Measurements from ENCODE around the gene VSNL1. TPM values are rescaled to one million over a fixed set of nuclear protein-coding genes. Genes with fewer than 3 reads are reported as not detected.

The VSNL1 gene
- total and polyA plus RNA-seq, 10 of the 15 experiments (the other 5 are each of a cell fraction or from before 2014, with no cell fraction given), result 0.04 to 0.30 (median 0.12) TPM; not detected in 4

- TF ChIP-seq, protein P1, sequence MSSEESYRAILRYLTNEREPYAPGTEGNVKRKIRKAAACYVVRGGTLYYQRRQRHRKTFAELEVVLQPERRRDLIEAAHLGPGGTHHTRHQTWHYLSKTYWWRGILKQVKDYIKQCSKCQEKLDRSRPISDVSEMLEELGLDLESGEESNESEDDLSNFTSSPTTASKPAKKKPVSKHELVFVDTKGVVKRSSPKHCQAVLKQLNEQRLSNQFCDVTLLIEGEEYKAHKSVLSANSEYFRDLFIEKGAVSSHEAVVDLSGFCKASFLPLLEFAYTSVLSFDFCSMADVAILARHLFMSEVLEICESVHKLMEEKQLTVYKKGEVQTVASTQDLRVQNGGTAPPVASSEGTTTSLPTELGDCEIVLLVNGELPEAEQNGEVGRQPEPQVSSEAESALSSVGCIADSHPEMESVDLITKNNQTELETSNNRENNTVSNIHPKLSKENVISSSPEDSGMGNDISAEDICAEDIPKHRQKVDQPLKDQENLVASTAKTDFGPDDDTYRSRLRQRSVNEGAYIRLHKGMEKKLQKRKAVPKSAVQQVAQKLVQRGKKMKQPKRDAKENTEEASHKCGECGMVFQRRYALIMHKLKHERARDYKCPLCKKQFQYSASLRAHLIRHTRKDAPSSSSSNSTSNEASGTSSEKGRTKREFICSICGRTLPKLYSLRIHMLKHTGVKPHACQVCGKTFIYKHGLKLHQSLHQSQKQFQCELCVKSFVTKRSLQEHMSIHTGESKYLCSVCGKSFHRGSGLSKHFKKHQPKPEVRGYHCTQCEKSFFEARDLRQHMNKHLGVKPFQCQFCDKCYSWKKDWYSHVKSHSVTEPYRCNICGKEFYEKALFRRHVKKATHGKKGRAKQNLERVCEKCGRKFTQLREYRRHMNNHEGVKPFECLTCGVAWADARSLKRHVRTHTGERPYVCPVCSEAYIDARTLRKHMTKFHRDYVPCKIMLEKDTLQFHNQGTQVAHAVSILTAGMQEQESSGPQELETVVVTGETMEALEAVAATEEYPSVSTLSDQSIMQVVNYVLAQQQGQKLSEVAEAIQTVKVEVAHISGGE (CRISPR knock-in tag; IDR thresholded peaks at IDR 0.05), result no peak
- TF ChIP-seq ZSCAN29 (IDR thresholded peaks at IDR 0.05), result no peak
- no peak for TF ChIP-seq POU2F2 (IDR thresholded peaks at IDR 0.05; ENCODE audit: borderline replicate concordance, low read depth, low read length)
- no peak for TF ChIP-seq SRF (IDR thresholded peaks at IDR 0.05; ENCODE audit: low read depth in 2 of 2, low read length in 2 of 2)
- TF ChIP-seq DPF2 (IDR thresholded peaks at IDR 0.05), result no peak
- TF ChIP-seq SIN3A (IDR thresholded peaks at IDR 0.05; ENCODE audit: low read depth, low read length), result no peak
- TF ChIP-seq KAT2A (conservative IDR thresholded peaks at IDR 0.05; ENCODE audit: control insufficient read depth, low read depth, low read length), result no peak
- TF ChIP-seq, protein P2, sequence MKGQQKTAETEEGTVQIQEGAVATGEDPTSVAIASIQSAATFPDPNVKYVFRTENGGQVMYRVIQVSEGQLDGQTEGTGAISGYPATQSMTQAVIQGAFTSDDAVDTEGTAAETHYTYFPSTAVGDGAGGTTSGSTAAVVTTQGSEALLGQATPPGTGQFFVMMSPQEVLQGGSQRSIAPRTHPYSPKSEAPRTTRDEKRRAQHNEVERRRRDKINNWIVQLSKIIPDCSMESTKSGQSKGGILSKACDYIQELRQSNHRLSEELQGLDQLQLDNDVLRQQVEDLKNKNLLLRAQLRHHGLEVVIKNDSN (IDR thresholded peaks at IDR 0.05; ENCODE audit: borderline replicate concordance, extremely low read length, insufficient read depth, low read depth, low read length), result no peak
- TF ChIP-seq MYC (IDR thresholded peaks at IDR 0.05; ENCODE audit: insufficient read depth, insufficient read length, insufficient replicate concordance, low read length, severe bottlenecking), result no peak
- no peak for TF ChIP-seq ZBED1 (IDR thresholded peaks at IDR 0.05; ENCODE audit: borderline replicate concordance)
- TF ChIP-seq RCOR1 (conservative IDR thresholded peaks at IDR 0.05; ENCODE audit: low read depth, low read length), result no peak
- TF ChIP-seq USF2 (IDR thresholded peaks at IDR 0.05; ENCODE audit: borderline replicate concordance, low read depth, low read length), result no peak
- TF ChIP-seq CBX3 (IDR thresholded peaks at IDR 0.05; ENCODE audit: borderline replicate concordance, low read depth), result no peak
- TF ChIP-seq BRCA1 (IDR thresholded peaks at IDR 0.05; ENCODE audit: low read depth, low read length), result no peak
- TF ChIP-seq MXI1 (IDR thresholded peaks at IDR 0.05; ENCODE audit: low read depth, low read length), result no peak
- TF ChIP-seq HDAC2 (IDR thresholded peaks at IDR 0.05), result no peak
- TF ChIP-seq RB1 (IDR thresholded peaks at IDR 0.05; ENCODE audit: borderline replicate concordance), result no peak
- TF ChIP-seq SMARCA5 (IDR thresholded peaks at IDR 0.05), result no peak
- no peak for TF ChIP-seq EGR1 (IDR thresholded peaks at IDR 0.05; ENCODE audit: borderline replicate concordance in 1 of 2, low read depth in 2 of 2, low read length in 2 of 2)
- TF ChIP-seq RUNX3 (IDR thresholded peaks at IDR 0.05; ENCODE audit: low read length), result peak; percentile 41; the same call in 1 of the 2 replicates
- TF ChIP-seq CREB1 (IDR thresholded peaks at IDR 0.05; ENCODE audit: low read depth), result peak; percentile 37; the same call in 1 of the 2 replicates
- no peak for TF ChIP-seq TARDBP (IDR thresholded peaks at IDR 0.05; ENCODE audit: borderline replicate concordance)
- no peak for TF ChIP-seq ATF7 (IDR thresholded peaks at IDR 0.05; ENCODE audit: low read depth)
- no peak for TF ChIP-seq SREBF1 (IDR thresholded peaks at IDR 0.05; ENCODE audit: low read length)
- no peak for TF ChIP-seq NR2C2 (IDR thresholded peaks at IDR 0.05; ENCODE audit: borderline replicate concordance, control insufficient read depth, insufficient read length, low read depth)
- TF ChIP-seq, protein P3, sequence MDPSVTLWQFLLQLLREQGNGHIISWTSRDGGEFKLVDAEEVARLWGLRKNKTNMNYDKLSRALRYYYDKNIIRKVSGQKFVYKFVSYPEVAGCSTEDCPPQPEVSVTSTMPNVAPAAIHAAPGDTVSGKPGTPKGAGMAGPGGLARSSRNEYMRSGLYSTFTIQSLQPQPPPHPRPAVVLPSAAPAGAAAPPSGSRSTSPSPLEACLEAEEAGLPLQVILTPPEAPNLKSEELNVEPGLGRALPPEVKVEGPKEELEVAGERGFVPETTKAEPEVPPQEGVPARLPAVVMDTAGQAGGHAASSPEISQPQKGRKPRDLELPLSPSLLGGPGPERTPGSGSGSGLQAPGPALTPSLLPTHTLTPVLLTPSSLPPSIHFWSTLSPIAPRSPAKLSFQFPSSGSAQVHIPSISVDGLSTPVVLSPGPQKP (IDR thresholded peaks at IDR 0.05; ENCODE audit: low read depth, low read length), result no peak
Measured at GRCh38 chr2:17672583-17673317, 132.3 kb downstream of the VSNL1 start (continued).

Data from GM12878 (cell line).